ENCODE data around the gene GGN.
"Not testable (repeated sequence)": the region's sequence is repeated elsewhere in the genome, so short reads cannot be mapped to it uniquely, and the experiment has no call there.

Gene GGN

GRCh38 chr19:38412491-38412890, 24.7 kb upstream of the GGN start:
- DNase-seq (ENCODE audit: low read depth, low spot score): no peak

- DNase-seq (ENCODE audit: low read depth, low spot score): not testable (repeated sequence)
These were observed 24.1 kb upstream of the GGN start for GRCh38 chr19:38411898-38412297.

GRCh38 chr19:38411041-38411712, 23.3 kb upstream of the GGN start:
- DNase-seq (ENCODE audit: low read depth, low spot score): no peak

GRCh38 chr19:38410407-38410806, 22.6 kb upstream of the GGN start:
- not testable (repeated sequence) for DNase-seq (ENCODE audit: low read depth, low spot score)

- DNase-seq (ENCODE audit: low read depth, low spot score): no peak
These were observed 21.8 kb upstream of the GGN start for GRCh38 chr19:38409631-38410133.

GRCh38 chr19:38405276-38405675, 17.4 kb upstream of the GGN start:
- DNase-seq (ENCODE audit: low read depth, low spot score): no peak

GRCh38 chr19:38404858-38405257, 17.0 kb upstream of the GGN start:
- no peak for DNase-seq (ENCODE audit: low read depth, low spot score)

- DNase-seq (ENCODE audit: low read depth, low spot score): peak; percentile 83
These were observed 15.3 kb upstream of the GGN start, which contains the start of gene FAM98C for GRCh38 chr19:38402967-38403674. Gene FAM98C, plus strand, starts transcription at chr19:38403093. Its CDS starts 61 bp downstream, at chr19:38403154.

- DNase-seq (ENCODE audit: low read depth, low spot score): no peak
These were observed 14.8 kb upstream of the GGN start for GRCh38 chr19:38402623-38402966.

- no peak for DNase-seq (ENCODE audit: low read depth, low spot score)
These were observed 13.3 kb upstream of the GGN start for GRCh38 chr19:38401148-38401547.

GRCh38 chr19:38400361-38400760, 12.5 kb upstream of the GGN start:
- DNase-seq (ENCODE audit: low read depth, low spot score): no peak

GRCh38 chr19:38399537-38399936, 11.7 kb upstream of the GGN start:
- no peak for DNase-seq (ENCODE audit: low read depth, low spot score)

GRCh38 chr19:38399081-38399480, 11.2 kb upstream of the GGN start:
- no peak for DNase-seq (ENCODE audit: low read depth, low spot score)

- DNase-seq (ENCODE audit: low read depth, low spot score): no peak
These were observed 7.7 kb upstream of the GGN start for GRCh38 chr19:38395381-38396114.

GRCh38 chr19:38394488-38394887, 6.7 kb upstream of the GGN start:
- DNase-seq (ENCODE audit: low read depth, low spot score): no peak

GRCh38 chr19:38392707-38393308, 5.0 kb upstream of the GGN start:
- DNase-seq (ENCODE audit: low read depth, low spot score): no peak

- no peak for DNase-seq (ENCODE audit: low read depth, low spot score)
These were observed 4.2 kb upstream of the GGN start for GRCh38 chr19:38391911-38392464.

- no peak for DNase-seq (ENCODE audit: low read depth, low spot score)
These were observed 2.4 kb upstream of the GGN start for GRCh38 chr19:38389957-38390924.

- DNase-seq (ENCODE audit: low read depth, low spot score): no peak
These were observed 1.5 kb upstream of the GGN start for GRCh38 chr19:38389101-38389925.

Data from iPS DF 19.7 (cell line).